ENCODE data around the gene HIRA. TPM values are rescaled to one million over a fixed set of nuclear protein-coding genes. Genes with fewer than 3 reads are reported as not detected.
A peak's percentile ranks its signal among the peaks of the same experiment; 100 is the strongest.
"Not testable (repeated sequence)": the region's sequence is repeated elsewhere in the genome, so short reads cannot be mapped to it uniquely, and the experiment has no call there.

Gene HIRA
- total RNA-seq, 4 donors from 2014 or later = 18.8 to 31.6 (median 24.7) TPM

GRCh38 chr22:19447330-19448075 is 16.0 kb upstream of the HIRA start, which contains the start of gene C22orf39:
C22orf39 (minus strand) TSS chr22:19447711; CDS start chr22:19447688, 23 bp downstream.
- no peaks in the 10 kb centered on the region for H3K9me3 ChIP-seq
- peak within 1 kb of the TSS; percentile 87 to 94 (median 90) for H3K27ac ChIP-seq
- peak in 1 of 2 donors; percentile 86 for TF ChIP-seq EP300 (IDR thresholded peaks at IDR 0.05)
- TF ChIP-seq, protein P1, sequence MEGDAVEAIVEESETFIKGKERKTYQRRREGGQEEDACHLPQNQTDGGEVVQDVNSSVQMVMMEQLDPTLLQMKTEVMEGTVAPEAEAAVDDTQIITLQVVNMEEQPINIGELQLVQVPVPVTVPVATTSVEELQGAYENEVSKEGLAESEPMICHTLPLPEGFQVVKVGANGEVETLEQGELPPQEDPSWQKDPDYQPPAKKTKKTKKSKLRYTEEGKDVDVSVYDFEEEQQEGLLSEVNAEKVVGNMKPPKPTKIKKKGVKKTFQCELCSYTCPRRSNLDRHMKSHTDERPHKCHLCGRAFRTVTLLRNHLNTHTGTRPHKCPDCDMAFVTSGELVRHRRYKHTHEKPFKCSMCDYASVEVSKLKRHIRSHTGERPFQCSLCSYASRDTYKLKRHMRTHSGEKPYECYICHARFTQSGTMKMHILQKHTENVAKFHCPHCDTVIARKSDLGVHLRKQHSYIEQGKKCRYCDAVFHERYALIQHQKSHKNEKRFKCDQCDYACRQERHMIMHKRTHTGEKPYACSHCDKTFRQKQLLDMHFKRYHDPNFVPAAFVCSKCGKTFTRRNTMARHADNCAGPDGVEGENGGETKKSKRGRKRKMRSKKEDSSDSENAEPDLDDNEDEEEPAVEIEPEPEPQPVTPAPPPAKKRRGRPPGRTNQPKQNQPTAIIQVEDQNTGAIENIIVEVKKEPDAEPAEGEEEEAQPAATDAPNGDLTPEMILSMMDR (IDR thresholded peaks at IDR 0.05) = peak in 1 of 5 experiments; percentile 8
- peak; percentile 59 to 89 for TF ChIP-seq POLR2A (IDR thresholded peaks at IDR 0.05)
- DNase-seq (ENCODE audit: low spot score in 2 of 2) = peak; percentile 79 to 90
- no peaks in the 10 kb centered on the region for H3K27me3 ChIP-seq
- H3K4me3 ChIP-seq = peak within 1 kb of the TSS; percentile 61 to 95 (median 82)
- H3K4me1 ChIP-seq = peaks cover 0 to 32% (median 10%) of the 10 kb centered on the region in 4 donors
- H3K36me3 ChIP-seq = peaks cover 0 to 37% (median 0%) of the 10 kb centered on the region in 3 donors
- WGBS, 2 donors = 0 to 1% methylated on average over 55 to 67 of the region's 92 CpGs

DNA sequence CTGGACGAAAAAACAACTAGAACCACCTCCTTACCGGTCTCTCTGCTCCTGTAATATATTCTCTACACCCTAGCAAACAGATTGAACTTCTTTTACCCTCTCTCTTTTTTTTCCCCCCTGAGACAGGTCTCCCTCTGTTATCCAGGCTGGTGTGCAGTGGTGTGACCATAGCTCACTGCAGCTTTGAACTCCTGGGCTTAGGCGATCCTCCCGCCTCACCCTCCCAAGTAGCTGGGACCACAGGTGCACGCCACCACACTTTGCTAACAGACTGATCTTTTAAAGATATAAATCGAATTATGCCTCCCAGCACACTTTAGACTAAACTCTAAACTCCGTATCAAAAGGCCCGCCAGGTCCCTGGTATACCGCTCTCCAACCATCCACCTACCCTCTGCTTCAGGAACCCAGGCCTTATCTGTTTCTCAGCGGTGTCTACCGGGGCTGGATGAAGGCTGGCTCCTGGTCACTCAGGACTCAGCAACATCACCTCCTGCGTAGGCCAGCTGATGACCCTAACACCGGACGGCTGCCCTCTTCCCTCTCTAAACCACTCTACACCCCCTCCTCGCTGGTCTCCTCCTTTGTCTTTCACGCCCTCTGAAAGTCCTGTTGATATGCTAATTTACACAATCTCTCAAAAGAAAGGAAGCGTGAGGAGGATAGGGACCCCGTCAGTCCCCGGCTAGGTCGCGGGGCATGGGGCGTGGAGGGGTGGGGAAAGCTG is 15.2 kb upstream of the HIRA start:
- DNase-seq (ENCODE audit: low spot score in 2 of 2) = no peak
- H3K9me3 ChIP-seq = no peaks in the 10 kb centered on the region
- peak overlapping the region; percentile 61 to 95 (median 82) for H3K4me3 ChIP-seq
- peak overlapping the region; percentile 87 to 94 (median 90) for H3K27ac ChIP-seq
- WGBS, 2 donors = 21 to 27% methylated on average over 22 of the region's 22 CpGs
- H3K27me3 ChIP-seq = no peaks in the 10 kb centered on the region
- H3K4me1 ChIP-seq = peaks cover 0 to 36% (median 10%) of the 10 kb centered on the region in 4 donors
- peaks cover 0 to 37% (median 0%) of the 10 kb centered on the region in 3 donors for H3K36me3 ChIP-seq
- TF ChIP-seq, protein P1 (IDR thresholded peaks at IDR 0.05) = no peak
- TF ChIP-seq EP300 (IDR thresholded peaks at IDR 0.05) = no peak
- TF ChIP-seq POLR2A (IDR thresholded peaks at IDR 0.05) = no peak

DNA sequence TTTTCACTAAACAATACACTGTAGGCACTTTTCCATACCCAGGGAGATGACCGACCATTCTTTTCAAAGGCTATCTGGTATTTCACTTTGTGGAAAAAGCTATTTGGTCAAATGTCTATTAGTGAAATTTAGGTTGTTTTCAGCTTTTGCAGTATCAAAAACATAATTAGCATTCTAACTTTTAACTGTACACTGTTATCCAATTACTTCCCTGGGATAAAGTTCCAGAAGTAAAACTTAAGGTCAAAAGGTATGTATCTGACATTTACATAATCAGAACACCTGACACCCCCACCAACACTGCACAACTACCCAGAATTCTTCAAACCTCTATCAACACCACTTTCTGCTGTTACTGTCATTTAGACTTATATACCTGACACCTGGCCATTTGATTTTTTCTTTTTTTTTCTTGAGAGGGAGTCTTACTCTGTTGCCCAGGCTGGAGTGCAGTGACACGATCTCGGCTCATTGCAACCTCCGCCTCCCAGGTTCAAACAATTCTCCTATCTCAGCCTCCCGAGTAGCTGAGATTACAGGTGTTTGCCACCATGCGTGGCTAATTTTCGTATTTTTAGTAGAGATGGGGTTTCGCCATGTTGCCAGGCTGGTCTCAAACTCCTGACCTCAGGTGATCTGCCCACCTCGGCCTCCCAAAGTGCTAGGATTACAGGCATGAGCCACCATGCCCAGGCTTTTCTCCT is 13.9 kb upstream of the HIRA start:
- not testable (repeated sequence) for H3K4me3 ChIP-seq; DNase-seq (ENCODE audit: low spot score in 2 of 2); H3K9me3 ChIP-seq; H3K27ac ChIP-seq; H3K27me3 ChIP-seq
- WGBS, 2 donors = 87 to 89% methylated on average over 9 of the region's 9 CpGs
- H3K36me3 ChIP-seq = peaks cover 0 to 42% (median 0%) of the 10 kb centered on the region in 3 donors
- peaks cover 0 to 36% (median 10%) of the 10 kb centered on the region in 4 donors for H3K4me1 ChIP-seq

DNA sequence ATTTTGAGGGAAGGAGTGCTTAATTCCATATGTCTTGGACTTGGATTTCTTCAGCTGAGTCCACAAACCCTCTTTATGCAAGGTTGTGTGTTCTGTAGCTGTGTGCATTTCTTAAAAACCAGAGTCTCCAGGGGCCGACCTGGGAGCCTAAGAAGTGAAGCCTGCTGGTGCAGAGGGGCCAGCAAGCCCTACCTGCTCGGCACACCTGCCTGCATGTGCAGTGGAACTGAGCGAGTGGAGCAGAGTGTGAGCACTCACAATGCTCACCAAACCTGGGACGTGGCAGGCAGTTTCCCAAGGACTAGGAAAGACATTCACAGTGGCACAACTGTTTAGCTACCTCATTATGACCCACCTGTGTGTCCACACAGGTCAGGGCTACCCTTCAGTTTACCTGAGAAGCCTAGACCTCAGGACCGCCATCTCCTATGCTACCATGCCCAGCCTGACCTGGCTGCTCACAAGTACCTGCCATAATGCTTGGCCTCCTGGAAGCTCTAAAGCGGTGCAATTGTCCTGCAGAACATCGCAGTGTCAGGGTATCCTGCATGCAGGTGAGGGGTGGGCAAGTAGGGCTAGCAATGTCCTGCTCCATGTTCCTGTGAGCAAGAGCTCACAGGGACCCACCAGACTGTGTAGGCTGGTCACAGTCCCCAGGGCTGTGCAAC is 12.1 kb upstream of the HIRA start:
- H3K27ac ChIP-seq = no peak overlapping the region
- WGBS, 2 donors = 74 to 80% methylated on average over 7 of the region's 7 CpGs
- TF ChIP-seq POLR2A (IDR thresholded peaks at IDR 0.05) (no peak), EP300 (IDR thresholded peaks at IDR 0.05) (no peak)
- TF ChIP-seq, protein P1 (IDR thresholded peaks at IDR 0.05) = no peak

GRCh38 chr22:19442166-19442565 is 10.6 kb upstream of the HIRA start:
- Histone ChIP-seq H3K27me3 (no peaks in the 10 kb centered on the region), H3K4me1 (peaks cover 0 to 24% (median 6%) of the 10 kb centered on the region in 4 donors), H3K4me3 (no peak overlapping the region), H3K36me3 (peaks cover 0 to 45% (median 0%) of the 10 kb centered on the region in 3 donors), H3K9me3 (no peaks in the 10 kb centered on the region), H3K27ac (no peak overlapping the region)
- WGBS, 2 donors = 83 to 93% methylated on average over 2 of the region's 2 CpGs
- no peak for DNase-seq (ENCODE audit: low spot score in 2 of 2)
- TF ChIP-seq, protein P1 (IDR thresholded peaks at IDR 0.05) = no peak
- TF ChIP-seq EP300 (IDR thresholded peaks at IDR 0.05) = no peak
- no peak for TF ChIP-seq POLR2A (IDR thresholded peaks at IDR 0.05)

More for the DNA sequence above, 12.1 kb upstream of the HIRA start:
- Histone ChIP-seq H3K36me3 (peaks cover 0 to 43% (median 0%) of the 10 kb centered on the region in 3 donors), H3K4me3 (no peak overlapping the region), H3K9me3 (no peaks in the 10 kb centered on the region), H3K27me3 (no peaks in the 10 kb centered on the region), H3K4me1 (peaks cover 0 to 32% (median 10%) of the 10 kb centered on the region in 4 donors)
- DNase-seq (ENCODE audit: low spot score in 2 of 2) = no peak
